ENCODE data around the gene PAOX. TPM values are rescaled to one million over a fixed set of nuclear protein-coding genes. Genes with fewer than 3 reads are reported as not detected.

PAOX gene
- total RNA-seq, result 6.7 and 8.0 TPM in 2 replicates

GRCh38 chr10:133379152-133379800 is at the start of gene PAOX:
TSS of gene PAOX (plus strand) at chr10:133379262. CDS start at chr10:133379317, 55 bp downstream.

GRCh38 chr10:133336577-133337369 is 42.3 kb upstream of the PAOX start, which contains the start of gene CALY:
TSS of gene CALY (minus strand) at chr10:133336896. CDS start at chr10:133328989, 7,907 bp downstream.

GRCh38 chr10:133357285-133358161 is 21.5 kb upstream of the PAOX start, which contains the start of gene FUOM:
TSS of gene FUOM (minus strand) at chr10:133358019. CDS start at chr10:133358007, 12 bp downstream.

GRCh38 chr10:133373174-133374090 is 5.6 kb upstream of the PAOX start, which contains the start of gene ECHS1:
TSS of gene ECHS1 (minus strand) at chr10:133373354. CDS start at chr10:133373333, 21 bp downstream.

GRCh38 chr10:133394064-133394663 is 15.1 kb downstream of the PAOX start, which contains the start of gene MTG1:
TSS of gene MTG1 (plus strand) at chr10:133394157. CDS start at chr10:133394221, 64 bp downstream.

GRCh38 chr10:133424601-133425000 is 45.5 kb downstream of the PAOX start, which contains the start of gene SPRN:
TSS of gene SPRN (minus strand) at chr10:133424625. CDS start at chr10:133423681, 944 bp downstream.

Small RNA genes lying within 50 kb of the gene (small RNA-seq; reads per million reads assigned to genes)
- gene AL360181.4 (not detected), gene BANF1P2 (not detected), gene MIR3944 (not detected)

Other genes starting within 250 kb of the PAOX start
- 1.6 TPM in 1 of 2 replicates, not detected in the other for gene KNDC1, start 219.0 kb upstream of the PAOX start, total RNA-seq
- not detected in 2 replicates for gene UTF1, start 149.0 kb upstream of the PAOX start, total RNA-seq
- gene VENTX, start 141.4 kb upstream of the PAOX start, total RNA-seq, result not detected in 2 replicates
- 1.2 and 1.6 TPM in 2 replicates for gene ADAM8, start 102.4 kb upstream of the PAOX start, total RNA-seq
- gene TUBGCP2, start 70.4 kb upstream of the PAOX start, total RNA-seq, result 54.2 and 72.9 TPM in 2 replicates
- gene ZNF511, start 70.3 kb upstream of the PAOX start, total RNA-seq, result 13.7 and 29.5 TPM in 2 replicates
- gene CALY, start 42.4 kb upstream of the PAOX start, total RNA-seq, result not detected in 2 replicates
- not detected in 2 replicates for gene PRAP1, start 31.9 kb upstream of the PAOX start, total RNA-seq
- 4.4 and 9.8 TPM in 2 replicates for gene FUOM, start 21.2 kb upstream of the PAOX start, total RNA-seq
- 47.1 and 60.1 TPM in 2 replicates for gene ECHS1, start 5.9 kb upstream of the PAOX start, total RNA-seq
- 37.6 and 38.5 TPM in 2 replicates for gene MTG1, start 14.9 kb downstream of the PAOX start, total RNA-seq
- gene SPRN, start 45.4 kb downstream of the PAOX start, total RNA-seq, result not detected in 2 replicates
- 2.0 and 4.7 TPM in 2 replicates for gene SCART1, start 74.7 kb downstream of the PAOX start, total RNA-seq
- gene CYP2E1, start 148.1 kb downstream of the PAOX start, total RNA-seq, result 0.54 and 1.6 TPM in 2 replicates
- not detected in 2 replicates for gene SYCE1, start 186.3 kb downstream of the PAOX start, total RNA-seq
- not detected in 2 replicates for gene FRG2B, start 247.5 kb downstream of the PAOX start, total RNA-seq